IMR-90 (cell line): ENCODE results near the gene TMEM218.

Experiments
- CHD1 ChIP-seq: IDR thresholded peaks from 2 replicates; pipeline ENCODE4 v1.6.1; 2012; ENCODE audit warnings: low read depth, low read length, improper control_type of control experiment
- CTCF ChIP-seq: conservative IDR thresholded peaks from 2 replicates; pipeline ENCODE4 v1.5.1; 2012; ENCODE audit warnings: mild to moderate bottlenecking, low read depth, low read length, improper control_type of control experiment
- FOS ChIP-seq: fragments of 150-350 bp; IDR thresholded peaks from 2 replicates; pipeline ENCODE4 v1.6.1; 2016; ENCODE audit warnings: low read depth, low read length
- POLR2A ChIP-seq: IDR thresholded peaks from 2 replicates; pipeline ENCODE4 v1.6.1; 2012; ENCODE audit warnings: mild to moderate bottlenecking, low read depth, low read length
- RCOR1 ChIP-seq: IDR thresholded peaks from 2 replicates; pipeline ENCODE4 v1.6.1; 2012; ENCODE audit warnings: mild to moderate bottlenecking, low read length, improper control_type of control experiment; ENCODE audit not compliant: insufficient replicate concordance
- USF2 ChIP-seq: fragments of 150-350 bp; IDR thresholded peaks from 2 replicates; pipeline ENCODE4 v1.6.1; 2017; ENCODE audit warnings: mild to moderate bottlenecking, antibody characterized with exemption, low read length, low read depth

- TF ChIP-seq CTCF (no peak), POLR2A (no peak), CHD1 (no peak), USF2 (no peak), RCOR1 (no peak), FOS (no peak)
These were observed 31.4 kb downstream of the TMEM218 start for GRCh38 chr11:125079878-125080530.
